Activated gamma-delta T cell (primary cell): ENCODE results near the gene SOBP.

Experiments
- DNase-seq: peaks from one replicate; lab custom pipeline; 2025; lab: John Stamatoyannopoulos, UW

The SOBP gene

GRCh38 chr6:107616775-107617174 is 126.9 kb downstream of the SOBP start:
- no peak for DNase-seq

- no peak for DNase-seq
Observed at GRCh38 chr6:107617341-107617932, 127.5 kb downstream of the SOBP start.

- no peak for DNase-seq
Observed at GRCh38 chr6:107618672-107619071, 128.8 kb downstream of the SOBP start.

GRCh38 chr6:107620732-107621131 is 130.8 kb downstream of the SOBP start:
- no peak for DNase-seq

GRCh38 chr6:107621229-107621937 is 131.5 kb downstream of the SOBP start:
- no peak for DNase-seq

GRCh38 chr6:107622269-107622668 is 132.4 kb downstream of the SOBP start:
- DNase-seq = no peak

GRCh38 chr6:107624050-107624449 is 134.1 kb downstream of the SOBP start:
- DNase-seq = no peak

GRCh38 chr6:107624541-107624940 is 134.6 kb downstream of the SOBP start:
- DNase-seq = no peak

GRCh38 chr6:107625264-107625663 is 135.3 kb downstream of the SOBP start:
- no peak for DNase-seq

GRCh38 chr6:107626645-107627044 is 136.7 kb downstream of the SOBP start:
- DNase-seq = no peak

- DNase-seq = no peak
Observed at GRCh38 chr6:107627969-107628368, 138.1 kb downstream of the SOBP start.

GRCh38 chr6:107628878-107629277 is 139.0 kb downstream of the SOBP start:
- no peak for DNase-seq

GRCh38 chr6:107629548-107630129 is 139.7 kb downstream of the SOBP start:
- no peak for DNase-seq

- no peak for DNase-seq
Observed at GRCh38 chr6:107630348-107630977, 140.5 kb downstream of the SOBP start.

GRCh38 chr6:107632381-107633136 is 142.6 kb downstream of the SOBP start:
- no peak for DNase-seq

GRCh38 chr6:107633680-107634323 is 143.9 kb downstream of the SOBP start:
- DNase-seq = no peak

- no peak for DNase-seq
Observed at GRCh38 chr6:107634324-107635056, 144.6 kb downstream of the SOBP start.

GRCh38 chr6:107635057-107635515 is 145.2 kb downstream of the SOBP start:
- DNase-seq = no peak

- no peak for DNase-seq
Observed at GRCh38 chr6:107636486-107636885, 146.6 kb downstream of the SOBP start.

- DNase-seq = no peak
Observed at GRCh38 chr6:107637316-107638315, 147.7 kb downstream of the SOBP start.
